Retinal pigment epithelial cell (primary cell): Measurements from ENCODE around the gene GAGE12J.

Source experiments
- DNase-seq: peaks from one replicate; pipeline ENCODE4 v3.0.0-alpha.2; 2010; ENCODE audit warnings: low read depth
- H3K4me3 ChIP-seq: 2 replicates; pipeline ENCODE4 v1.5.1; 2011; ENCODE audit warnings: mild to moderate bottlenecking, low read length, control low read depth, moderate library complexity
- CTCF ChIP-seq: conservative IDR thresholded peaks from 2 replicates; pipeline ENCODE4 v1.5.1; 2011; ENCODE audit warnings: low read depth, low read length, control low read depth, inconsistent platforms

GAGE12J gene

GRCh38 chrX:49282647-49283011 is 39.2 kb upstream of the GAGE12J start:
- peak; percentile 36 for TF ChIP-seq CTCF
- DNase-seq, result no peak
- no peak overlapping the region for H3K4me3 ChIP-seq

- TF ChIP-seq CTCF, result no peak
- no peak overlapping the region for H3K4me3 ChIP-seq
- no peak for DNase-seq
Measured at GRCh38 chrX:49284212-49284611, 37.6 kb upstream of the GAGE12J start.

DNA sequence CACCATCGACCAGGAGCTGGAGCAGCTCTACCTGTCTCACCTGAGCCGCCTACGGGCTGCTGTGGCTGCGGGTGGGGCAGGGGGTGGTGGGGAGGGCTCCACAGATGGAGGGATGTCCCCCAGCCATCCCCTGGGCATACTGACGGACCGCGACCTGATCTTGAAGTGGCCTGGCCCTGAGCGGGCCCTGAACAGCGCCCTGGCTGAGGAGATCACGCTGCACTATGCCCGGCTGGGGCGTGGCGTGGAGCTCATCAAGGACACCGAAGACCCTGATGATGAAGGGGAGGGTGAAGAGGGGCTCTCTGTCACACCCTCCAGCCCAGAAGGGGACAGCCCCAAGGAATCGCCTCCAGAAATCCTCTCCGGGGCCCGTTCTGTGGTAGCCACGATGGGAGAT is 35.7 kb upstream of the GAGE12J start:
- TF ChIP-seq CTCF, result no peak
- no peak for DNase-seq

GRCh38 chrX:49286581-49286980 is 35.3 kb upstream of the GAGE12J start:
- no peak for DNase-seq
- TF ChIP-seq CTCF, result no peak
- H3K4me3 ChIP-seq, result no peak overlapping the region

More for the DNA sequence above, 35.7 kb upstream of the GAGE12J start:
- no peak overlapping the region for H3K4me3 ChIP-seq

DNA sequence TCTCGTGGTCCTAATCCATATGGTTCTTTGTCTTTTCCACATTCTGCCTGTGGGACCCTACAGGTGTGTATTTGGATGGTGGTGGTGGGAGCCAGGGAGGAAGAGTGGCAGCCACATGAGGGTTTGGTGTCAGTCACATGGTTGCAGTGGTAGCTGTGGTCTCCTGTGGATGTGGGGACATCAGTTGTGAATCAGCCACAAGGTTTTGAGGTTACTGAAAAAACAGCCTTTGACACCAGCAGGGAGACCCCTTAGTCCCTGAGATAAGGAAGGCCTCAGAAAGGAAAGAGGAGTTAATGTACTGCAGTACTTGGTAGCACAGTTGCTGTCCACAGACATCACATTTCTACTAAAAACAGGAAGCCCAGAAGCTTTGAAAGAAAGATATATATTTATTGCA is 34.2 kb upstream of the GAGE12J start:
- TF ChIP-seq CTCF, result no peak
- H3K4me3 ChIP-seq, result no peak overlapping the region
- DNase-seq, result no peak

DNA sequence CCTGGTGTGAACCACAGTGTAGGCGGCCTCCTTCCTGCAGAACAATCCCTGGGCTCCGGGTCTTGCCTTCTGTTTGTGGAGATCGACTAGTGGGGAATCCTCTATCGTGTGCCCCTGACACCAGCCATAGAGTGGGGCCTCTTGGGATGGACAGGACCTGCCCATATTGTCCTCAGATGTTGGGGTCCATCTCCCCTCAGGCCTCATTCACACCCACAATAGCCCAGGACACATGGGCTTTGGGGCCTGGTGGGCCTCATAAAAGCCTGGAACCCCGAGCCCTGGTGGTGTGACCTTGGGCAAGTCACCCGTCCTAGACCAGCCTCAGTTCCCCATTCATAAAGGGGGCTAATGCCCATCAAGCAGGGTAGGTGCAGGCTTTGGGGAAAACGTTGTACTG is 31.6 kb upstream of the GAGE12J start:
- TF ChIP-seq CTCF, result no peak
- no peak for DNase-seq
- no peak overlapping the region for H3K4me3 ChIP-seq

DNA sequence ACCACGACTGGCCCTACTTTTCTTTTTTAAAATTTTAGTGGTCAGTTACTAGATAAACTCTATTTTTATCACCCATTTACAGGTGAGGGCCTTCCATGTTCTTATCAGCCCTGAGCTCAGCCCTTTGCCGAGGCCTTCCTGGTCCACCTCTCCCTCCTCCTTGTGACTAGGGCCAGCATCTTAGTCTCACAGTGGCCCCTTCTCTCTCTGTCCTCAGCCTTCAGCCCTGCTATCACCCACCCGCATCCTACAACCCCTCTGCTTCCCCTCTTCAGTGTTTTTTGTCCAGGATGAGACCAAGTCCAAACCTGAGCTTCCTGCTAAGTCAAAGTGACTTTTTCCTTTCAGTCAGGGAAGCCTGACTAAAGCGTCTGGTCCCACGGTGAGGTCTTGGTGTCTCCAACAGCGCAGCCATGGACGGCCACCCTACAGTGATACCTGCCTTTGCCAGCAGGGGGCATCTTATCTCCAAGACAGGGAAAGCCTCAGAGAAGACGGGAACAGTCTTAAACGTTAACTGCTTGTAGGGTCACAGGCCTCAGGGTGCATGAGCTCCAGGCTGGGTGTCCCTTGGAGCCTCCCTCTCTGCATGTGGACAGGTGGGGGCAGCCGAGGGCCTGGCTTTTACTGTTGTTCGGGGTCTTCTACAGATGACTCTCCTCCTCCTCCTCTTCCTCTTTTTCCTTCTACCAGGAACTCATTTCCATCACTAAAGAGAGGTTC is 30.1 kb upstream of the GAGE12J start:
- peak; percentile 68 for TF ChIP-seq CTCF
- no peak for DNase-seq
- H3K4me3 ChIP-seq, result no peak overlapping the region
